ENCODE results near the gene SCGB3A2. TPM values are rescaled to one million over a fixed set of nuclear protein-coding genes. Genes with fewer than 3 reads are reported as not detected.

The SCGB3A2 gene
- total RNA-seq, 4 donors from 2014 or later = not detected

DNA sequence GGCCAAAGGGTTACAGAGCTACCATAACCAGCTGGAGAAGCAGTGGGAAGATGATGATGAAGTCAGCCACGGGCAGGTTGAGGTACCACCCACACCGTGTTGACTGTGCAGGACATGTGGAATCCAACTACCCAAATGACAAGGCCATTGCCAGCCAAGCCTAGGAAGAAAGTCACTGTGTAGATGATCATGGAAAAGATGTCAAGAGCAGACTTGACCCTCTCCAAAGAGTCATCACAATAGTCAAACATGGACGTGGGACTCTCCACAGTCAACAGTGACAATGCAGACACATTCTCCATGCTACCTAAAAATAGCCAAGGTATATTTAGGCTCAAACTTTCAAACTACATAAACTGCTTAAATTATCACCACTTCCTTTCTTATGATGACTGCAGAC, 26.1 kb upstream of the SCGB3A2 start:
- TF ChIP-seq POLR2A (IDR thresholded peaks at IDR 0.05) = no peak
- TF ChIP-seq, protein P1, sequence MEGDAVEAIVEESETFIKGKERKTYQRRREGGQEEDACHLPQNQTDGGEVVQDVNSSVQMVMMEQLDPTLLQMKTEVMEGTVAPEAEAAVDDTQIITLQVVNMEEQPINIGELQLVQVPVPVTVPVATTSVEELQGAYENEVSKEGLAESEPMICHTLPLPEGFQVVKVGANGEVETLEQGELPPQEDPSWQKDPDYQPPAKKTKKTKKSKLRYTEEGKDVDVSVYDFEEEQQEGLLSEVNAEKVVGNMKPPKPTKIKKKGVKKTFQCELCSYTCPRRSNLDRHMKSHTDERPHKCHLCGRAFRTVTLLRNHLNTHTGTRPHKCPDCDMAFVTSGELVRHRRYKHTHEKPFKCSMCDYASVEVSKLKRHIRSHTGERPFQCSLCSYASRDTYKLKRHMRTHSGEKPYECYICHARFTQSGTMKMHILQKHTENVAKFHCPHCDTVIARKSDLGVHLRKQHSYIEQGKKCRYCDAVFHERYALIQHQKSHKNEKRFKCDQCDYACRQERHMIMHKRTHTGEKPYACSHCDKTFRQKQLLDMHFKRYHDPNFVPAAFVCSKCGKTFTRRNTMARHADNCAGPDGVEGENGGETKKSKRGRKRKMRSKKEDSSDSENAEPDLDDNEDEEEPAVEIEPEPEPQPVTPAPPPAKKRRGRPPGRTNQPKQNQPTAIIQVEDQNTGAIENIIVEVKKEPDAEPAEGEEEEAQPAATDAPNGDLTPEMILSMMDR (IDR thresholded peaks at IDR 0.05) = no peak
- no peak overlapping the region for H3K4me3 ChIP-seq (ENCODE audit: low read depth, poor library complexity, severe bottlenecking)
- WGBS, 2 donors = 52 to 69% methylated on average over 3 of the region's 3 CpGs
- intact Hi-C loops (cut with DNase I; ENCODE audit: low total_unique reads) = no loop called here
- no peak for DNase-seq (ENCODE audit: low spot score in 2 of 2)

DNA sequence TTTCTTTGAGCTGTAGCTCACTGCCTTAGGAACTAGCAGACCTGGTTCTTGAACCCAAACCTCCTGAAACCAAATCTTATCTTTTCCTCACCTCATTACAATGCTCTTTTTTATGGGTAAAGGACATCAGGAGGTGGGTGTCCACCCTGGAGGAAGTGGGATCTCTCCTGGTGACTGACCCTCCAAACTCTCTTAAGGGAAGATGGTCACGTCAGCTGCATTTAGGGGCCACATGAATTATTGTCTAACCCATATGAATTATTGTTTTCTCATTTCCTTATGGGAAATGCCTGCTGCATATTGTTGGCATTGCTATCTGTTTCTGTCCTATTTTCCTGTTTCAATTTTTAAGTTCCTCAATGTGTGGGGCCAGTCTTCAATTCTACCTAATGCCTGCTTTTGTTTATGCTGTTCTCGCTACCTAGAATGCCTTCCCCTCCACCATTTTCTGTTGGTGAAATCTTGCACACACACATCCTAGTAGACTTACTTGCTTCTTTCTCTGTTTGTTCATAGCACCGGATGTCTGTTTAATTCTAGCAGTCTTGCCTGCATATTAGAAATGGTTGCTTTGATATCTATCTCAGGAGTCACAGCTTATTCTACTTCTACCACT, 25.0 kb upstream of the SCGB3A2 start:
- no peak overlapping the region for H3K4me3 ChIP-seq (ENCODE audit: low read depth, poor library complexity, severe bottlenecking)
- intact Hi-C loops (cut with DNase I; ENCODE audit: low total_unique reads) = no loop called here
- no peak for TF ChIP-seq POLR2A (IDR thresholded peaks at IDR 0.05)
- TF ChIP-seq, protein P1 (IDR thresholded peaks at IDR 0.05) = no peak
- DNase-seq (ENCODE audit: low spot score in 2 of 2) = no peak
- WGBS, 2 donors = 62 to 70% methylated on average over 3 of the region's 3 CpGs

GRCh38 chr5:147854331-147854730, 24.2 kb upstream of the SCGB3A2 start:
- WGBS, 2 donors = 73 to 76% methylated on average over 3 of the region's 3 CpGs

GRCh38 chr5:147854894-147855773, 23.4 kb upstream of the SCGB3A2 start:
- TF ChIP-seq, protein P1 (IDR thresholded peaks at IDR 0.05) = no peak
- TF ChIP-seq POLR2A (IDR thresholded peaks at IDR 0.05) = no peak
- WGBS, 2 donors = 68 to 71% methylated on average over 11 of the region's 11 CpGs
- intact Hi-C loops (cut with DNase I; ENCODE audit: low total_unique reads) = no loop called here
- no peak for DNase-seq (ENCODE audit: low spot score in 2 of 2)
- no peak overlapping the region for H3K4me3 ChIP-seq (ENCODE audit: low read depth, poor library complexity, severe bottlenecking)

More at GRCh38 chr5:147854331-147854730, 24.2 kb upstream of the SCGB3A2 start:
- H3K4me3 ChIP-seq (ENCODE audit: low read depth, poor library complexity, severe bottlenecking) = no peak overlapping the region
- intact Hi-C loops (cut with DNase I; ENCODE audit: low total_unique reads) = no loop called here
- TF ChIP-seq POLR2A (IDR thresholded peaks at IDR 0.05) = no peak
- TF ChIP-seq, protein P1 (IDR thresholded peaks at IDR 0.05) = no peak
- DNase-seq (ENCODE audit: low spot score in 2 of 2) = no peak

DNA sequence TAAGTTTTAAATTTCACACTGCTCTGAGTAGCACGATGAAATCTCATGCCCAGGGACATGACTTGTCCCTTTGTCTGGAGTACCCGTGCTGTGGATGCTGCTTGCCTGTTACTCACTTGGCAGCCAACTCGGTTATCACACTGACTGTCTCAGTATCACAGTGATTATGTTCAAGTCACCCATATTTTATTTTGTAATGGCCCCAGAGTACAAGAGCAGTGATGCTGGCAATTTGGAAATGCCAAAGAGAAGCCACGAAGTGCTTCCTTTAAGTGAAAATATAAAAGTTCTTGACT, 22.8 kb upstream of the SCGB3A2 start:
- intact Hi-C loops (cut with DNase I; ENCODE audit: low total_unique reads) = no loop called here
- 41 to 60% methylated on average over 4 of the region's 4 CpGs for WGBS, 2 donors
- no peak overlapping the region for H3K4me3 ChIP-seq (ENCODE audit: low read depth, poor library complexity, severe bottlenecking)
- TF ChIP-seq, protein P1 (IDR thresholded peaks at IDR 0.05) = no peak
- no peak for TF ChIP-seq POLR2A (IDR thresholded peaks at IDR 0.05)
- DNase-seq (ENCODE audit: low spot score in 2 of 2) = no peak
